ENCODE measurements around the gene CDH2.

- TF ChIP-seq CTCF (IDR thresholded peaks at IDR 0.05; ENCODE audit: insufficient read depth, low read length, poor library complexity, severe bottlenecking) (no peak), EZH2phosphoT487 (conservative IDR thresholded peaks at IDR 0.05; ENCODE audit: low read length) (no peak)
Measured at GRCh38 chr18:28048612-28049011, 128.3 kb downstream of the CDH2 start.
